Activated gamma-delta T cell treated with Interleukin-2 at 50 U/mL for 16 hours (primary cell): ENCODE data around the gene HDC.

Experiments
- DNase-seq: peaks from one replicate; pipeline ENCODE4 v3.0.0-alpha.2; 2020

The HDC gene

GRCh38 chr15:50224606-50225005 is 40.9 kb downstream of the HDC start:
- no peak for DNase-seq

- no peak for DNase-seq
Observed at GRCh38 chr15:50222181-50222580, 43.3 kb downstream of the HDC start.

GRCh38 chr15:50219820-50220219 is 45.7 kb downstream of the HDC start:
- DNase-seq: no peak

GRCh38 chr15:50218691-50219090 is 46.8 kb downstream of the HDC start:
- DNase-seq: no peak

GRCh38 chr15:50218291-50218690 is 47.2 kb downstream of the HDC start:
- no peak for DNase-seq

- DNase-seq: no peak
Observed at GRCh38 chr15:50210462-50211157, 54.9 kb downstream of the HDC start.

- DNase-seq: no peak
Observed at GRCh38 chr15:50209809-50210208, 55.7 kb downstream of the HDC start.

GRCh38 chr15:50206020-50206419 is 59.5 kb downstream of the HDC start:
- no peak for DNase-seq

GRCh38 chr15:50202003-50202402 is 63.5 kb downstream of the HDC start:
- no peak for DNase-seq

GRCh38 chr15:50192926-50193620 is 72.5 kb downstream of the HDC start:
- DNase-seq: no peak

- no peak for DNase-seq
Observed at GRCh38 chr15:50192164-50192563, 73.4 kb downstream of the HDC start.
